Measurements from ENCODE around the gene CCN6.

The CCN6 gene

GRCh38 chr6:112024464-112024863, 29.4 kb upstream of the CCN6 start:
- Histone ChIP-seq H3K9me3 (ENCODE audit: low read depth, low read length) (no peaks in the 10 kb centered on the region), H3K36me3 (ENCODE audit: insufficient read depth, low read length) (no peaks in the 10 kb centered on the region), H3K27ac (no peak overlapping the region), H3K9ac (ENCODE audit: insufficient read length) (no peak overlapping the region), H3K4me3 (no peak overlapping the region)
- no peak for DNase-seq (ENCODE audit: low read depth, low spot score)
- TF ChIP-seq EZH2 (IDR thresholded peaks at IDR 0.05): no peak
- TF ChIP-seq FOXP2 (optimal IDR thresholded peaks at IDR 0.05; ENCODE audit: control extremely low read depth, extremely low read length, insufficient read depth): no peak
- no peak for TF ChIP-seq POLR2AphosphoS5 (IDR thresholded peaks at IDR 0.05; ENCODE audit: borderline replicate concordance, low read depth, low read length)

DNA sequence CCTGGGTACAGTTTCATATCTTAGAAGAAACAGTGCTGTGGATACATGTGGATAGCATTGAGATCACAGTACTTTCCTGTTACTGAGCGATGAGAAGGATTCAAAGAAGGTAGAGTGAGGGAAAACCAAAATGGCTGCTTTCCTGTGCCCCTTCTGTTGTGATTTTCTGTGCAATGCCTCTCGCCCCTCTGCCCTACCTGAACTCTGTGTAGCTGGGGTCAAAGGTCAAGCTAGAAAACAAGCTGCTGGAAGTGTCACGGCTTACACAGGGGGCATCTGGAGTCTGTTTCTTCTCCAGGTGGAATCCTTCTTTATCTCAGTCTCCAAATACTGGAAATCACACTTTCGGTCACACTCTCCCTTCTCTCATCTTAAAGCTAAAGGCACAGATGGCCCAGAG, 27.0 kb upstream of the CCN6 start:
- Histone ChIP-seq H3K36me3 (ENCODE audit: insufficient read depth, low read length) (no peaks in the 10 kb centered on the region), H3K9me3 (ENCODE audit: low read depth, low read length) (no peaks in the 10 kb centered on the region), H3K4me3 (no peak overlapping the region), H3K9ac (ENCODE audit: insufficient read length) (no peak overlapping the region), H3K27ac (no peak overlapping the region)
- DNase-seq (ENCODE audit: low read depth, low spot score): no peak
- TF ChIP-seq POLR2AphosphoS5 (IDR thresholded peaks at IDR 0.05; ENCODE audit: borderline replicate concordance, low read depth, low read length) (no peak), FOXP2 (optimal IDR thresholded peaks at IDR 0.05; ENCODE audit: control extremely low read depth, extremely low read length, insufficient read depth) (no peak), EZH2 (IDR thresholded peaks at IDR 0.05) (no peak)

DNA sequence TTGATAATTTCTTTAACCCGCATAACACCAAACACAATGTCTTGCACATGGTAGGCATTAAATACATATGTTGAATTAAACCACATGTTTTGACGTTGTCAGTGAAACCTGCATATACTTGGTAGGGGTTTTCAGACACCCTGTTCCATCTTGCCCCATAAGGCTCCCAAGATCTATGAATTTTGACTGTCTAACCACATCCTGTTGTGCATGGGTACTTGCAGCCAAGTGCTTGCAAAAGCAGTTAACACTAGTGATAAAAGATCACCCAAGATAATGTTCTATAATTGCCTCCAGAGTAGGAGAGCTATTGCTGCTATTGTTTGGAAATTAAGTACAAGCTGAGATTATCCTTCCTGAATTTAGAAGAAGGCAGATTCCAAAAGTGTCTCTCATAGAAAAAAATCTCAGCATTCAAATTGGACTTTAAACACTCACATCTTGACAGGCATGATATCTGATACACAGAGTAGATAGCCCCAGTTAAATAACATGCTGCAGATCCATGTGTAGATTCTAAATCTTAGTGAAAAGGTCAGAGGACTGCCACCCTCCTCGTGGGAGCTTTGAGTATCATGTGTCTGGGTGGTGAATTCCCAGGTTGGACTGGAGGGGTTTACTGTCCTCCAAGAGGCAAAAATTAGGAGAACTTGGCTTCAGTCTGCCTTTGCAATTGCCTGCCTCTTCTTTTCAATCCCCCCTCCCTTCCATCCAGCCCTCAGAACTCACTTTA, 25.8 kb upstream of the CCN6 start:
- peak; percentile 90 for DNase-seq (ENCODE audit: low read depth, low spot score)
- Histone ChIP-seq H3K27ac (peak overlapping the region; percentile 77), H3K9ac (ENCODE audit: insufficient read length) (peak overlapping the region; percentile 19), H3K9me3 (ENCODE audit: low read depth, low read length) (no peaks in the 10 kb centered on the region), H3K36me3 (ENCODE audit: insufficient read depth, low read length) (no peaks in the 10 kb centered on the region), H3K4me3 (peak overlapping the region; percentile 45; the same call in 1 of the 2 replicates)
- TF ChIP-seq EZH2 (IDR thresholded peaks at IDR 0.05): no peak
- no peak; the same call in 1 of the 2 replicates for TF ChIP-seq POLR2AphosphoS5 (IDR thresholded peaks at IDR 0.05; ENCODE audit: borderline replicate concordance, low read depth, low read length)
- TF ChIP-seq FOXP2 (optimal IDR thresholded peaks at IDR 0.05; ENCODE audit: control extremely low read depth, extremely low read length, insufficient read depth): peak; percentile 94

DNA sequence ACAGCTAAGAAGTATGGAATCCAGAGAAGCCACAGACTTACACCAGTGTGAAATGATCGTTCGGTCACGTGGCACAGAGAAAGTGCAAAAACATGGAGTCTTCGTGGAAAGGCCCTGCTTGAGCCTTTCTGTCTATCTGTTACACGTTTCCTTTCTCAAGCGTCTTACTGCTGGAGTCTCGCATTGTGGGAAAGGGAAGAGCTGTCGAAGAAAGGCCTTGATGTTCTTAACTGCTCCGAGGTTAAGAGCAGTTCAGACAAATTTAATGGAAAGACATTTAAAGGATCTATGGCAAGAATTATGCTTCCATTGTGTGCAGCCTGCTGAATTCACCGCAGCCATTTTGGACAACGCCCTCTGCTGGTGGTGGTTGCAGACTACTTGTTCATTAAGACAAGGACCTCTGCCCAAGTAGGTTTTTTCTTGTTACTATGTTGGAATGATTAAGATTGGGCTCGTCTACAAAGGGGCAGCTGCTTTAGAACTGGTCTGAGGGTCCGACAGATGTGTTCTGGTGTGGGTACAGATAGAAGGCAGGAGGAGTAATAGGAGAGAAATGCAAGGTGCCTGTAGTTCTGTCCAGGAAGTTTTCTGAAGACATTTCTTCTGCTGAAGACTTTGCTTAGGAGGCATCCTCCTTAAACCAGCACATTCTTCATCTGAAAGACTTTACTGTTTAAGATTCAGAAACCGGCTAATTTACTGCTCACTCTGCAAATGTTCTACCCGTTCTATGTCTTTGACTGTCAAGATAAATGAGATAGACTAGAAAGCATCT, 24.7 kb upstream of the CCN6 start:
- peak overlapping the region; percentile 49 for H3K27ac ChIP-seq
- H3K9ac ChIP-seq (ENCODE audit: insufficient read length): no peak overlapping the region
- H3K9me3 ChIP-seq (ENCODE audit: low read depth, low read length): no peaks in the 10 kb centered on the region
- peak; percentile 78 for DNase-seq (ENCODE audit: low read depth, low spot score)
- no peak overlapping the region for H3K4me3 ChIP-seq
- no peaks in the 10 kb centered on the region for H3K36me3 ChIP-seq (ENCODE audit: insufficient read depth, low read length)
- TF ChIP-seq FOXP2 (optimal IDR thresholded peaks at IDR 0.05; ENCODE audit: control extremely low read depth, extremely low read length, insufficient read depth) (no peak), POLR2AphosphoS5 (IDR thresholded peaks at IDR 0.05; ENCODE audit: borderline replicate concordance, low read depth, low read length) (no peak), EZH2 (IDR thresholded peaks at IDR 0.05) (no peak)

- Histone ChIP-seq H3K4me3 (no peak overlapping the region), H3K27ac (no peak overlapping the region), H3K9ac (ENCODE audit: insufficient read length) (no peak overlapping the region), H3K36me3 (ENCODE audit: insufficient read depth, low read length) (no peaks in the 10 kb centered on the region), H3K9me3 (ENCODE audit: low read depth, low read length) (no peaks in the 10 kb centered on the region)
- no peak for DNase-seq (ENCODE audit: low read depth, low spot score)
- no peak for TF ChIP-seq EZH2 (IDR thresholded peaks at IDR 0.05)
- no peak for TF ChIP-seq POLR2AphosphoS5 (IDR thresholded peaks at IDR 0.05; ENCODE audit: borderline replicate concordance, low read depth, low read length)
- no peak for TF ChIP-seq FOXP2 (optimal IDR thresholded peaks at IDR 0.05; ENCODE audit: control extremely low read depth, extremely low read length, insufficient read depth)
Measured at GRCh38 chr6:112030206-112030960, 23.5 kb upstream of the CCN6 start.

DNA sequence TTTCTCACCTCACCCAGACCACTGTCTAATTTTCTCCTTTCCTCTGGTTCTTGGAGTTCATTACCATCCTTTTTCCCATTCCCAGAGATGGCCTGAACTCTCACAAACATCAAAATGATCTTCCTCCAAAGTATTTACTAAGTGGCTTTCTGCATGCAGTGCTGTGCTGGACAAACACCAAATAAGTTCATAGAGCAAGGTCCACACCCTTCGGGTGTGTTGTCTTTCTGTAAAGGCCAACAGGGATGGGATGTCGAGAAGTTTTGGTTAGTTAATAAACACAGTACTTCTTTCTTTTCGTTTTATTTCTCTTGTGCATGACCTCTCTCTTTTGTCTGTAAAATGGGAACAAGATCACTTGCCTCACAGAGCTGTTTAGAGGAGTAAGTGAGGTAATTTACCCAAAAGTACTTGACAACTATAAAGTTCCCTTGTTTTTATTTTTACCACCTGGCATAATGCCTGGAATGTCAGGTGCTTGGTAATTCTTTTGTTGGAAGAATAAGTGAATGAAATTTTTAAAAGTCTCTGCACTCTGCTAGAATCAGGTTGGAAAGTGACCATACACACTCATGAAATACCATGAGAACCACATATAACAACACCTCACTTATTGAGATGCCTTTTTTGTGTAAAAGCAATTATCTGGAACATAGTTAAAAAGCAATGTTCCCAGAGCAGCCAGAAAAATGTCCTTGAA, 22.8 kb upstream of the CCN6 start:
- H3K4me3 ChIP-seq: no peak overlapping the region
- H3K9ac ChIP-seq (ENCODE audit: insufficient read length): no peak overlapping the region
- no peaks in the 10 kb centered on the region for H3K9me3 ChIP-seq (ENCODE audit: low read depth, low read length)
- H3K36me3 ChIP-seq (ENCODE audit: insufficient read depth, low read length): no peaks in the 10 kb centered on the region
- TF ChIP-seq FOXP2 (optimal IDR thresholded peaks at IDR 0.05; ENCODE audit: control extremely low read depth, extremely low read length, insufficient read depth) (no peak), POLR2AphosphoS5 (IDR thresholded peaks at IDR 0.05; ENCODE audit: borderline replicate concordance, low read depth, low read length) (no peak), EZH2 (IDR thresholded peaks at IDR 0.05) (no peak)
- DNase-seq (ENCODE audit: low read depth, low spot score): no peak
- no peak overlapping the region for H3K27ac ChIP-seq

DNA sequence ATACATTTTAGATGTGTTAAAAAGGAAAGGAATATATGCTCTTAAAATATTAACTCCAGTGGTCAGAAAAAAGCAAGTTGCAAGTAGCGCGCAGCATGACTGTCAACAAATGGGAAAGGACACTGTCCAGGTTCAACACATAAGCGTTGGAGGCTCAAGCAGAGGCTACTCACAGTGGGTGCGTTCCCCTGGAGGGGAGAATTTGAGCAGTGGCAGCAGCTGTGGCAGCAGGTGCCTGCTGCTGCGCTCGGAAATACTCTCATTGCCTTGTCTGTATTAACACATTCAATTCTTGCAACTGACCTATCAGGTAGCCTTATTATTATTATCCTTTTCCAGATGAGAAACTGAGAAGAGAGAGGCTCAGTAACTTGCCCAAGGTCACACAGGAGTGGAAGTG, 21.9 kb upstream of the CCN6 start:
- no peaks in the 10 kb centered on the region for H3K36me3 ChIP-seq (ENCODE audit: insufficient read depth, low read length)
- H3K4me3 ChIP-seq: no peak overlapping the region
- H3K27ac ChIP-seq: no peak overlapping the region
- no peak overlapping the region for H3K9ac ChIP-seq (ENCODE audit: insufficient read length)
- DNase-seq (ENCODE audit: low read depth, low spot score): no peak
- H3K9me3 ChIP-seq (ENCODE audit: low read depth, low read length): no peaks in the 10 kb centered on the region
- TF ChIP-seq EZH2 (IDR thresholded peaks at IDR 0.05) (no peak), FOXP2 (optimal IDR thresholded peaks at IDR 0.05; ENCODE audit: control extremely low read depth, extremely low read length, insufficient read depth) (no peak), POLR2AphosphoS5 (IDR thresholded peaks at IDR 0.05; ENCODE audit: borderline replicate concordance, low read depth, low read length) (no peak)
